Stimulated activated CD8-positive, alpha-beta memory T cell treated with anti-CD3 and anti-CD28 coated beads, Interleukin-15, amount 100 ng/mL, for 1 hour (primary cell): ENCODE data around the gene TTC9.

Experiments used
- DNase-seq: peaks from one replicate; pipeline ENCODE4 v3.0.0-alpha.2; 2020; ENCODE audit warnings: low read depth

The TTC9 gene

GRCh38 chr14:70641548-70642302, at the start of gene TTC9:
TSS of gene TTC9 (plus strand) at chr14:70641916. CDS start at chr14:70642130, 214 bp downstream.
- no peak for DNase-seq

GRCh38 chr14:70594461-70594860, 47.3 kb upstream of the TTC9 start:
- DNase-seq, result no peak

- no peak for DNase-seq
Measured at GRCh38 chr14:70595443-70596185, 46.1 kb upstream of the TTC9 start.

GRCh38 chr14:70597731-70598130, 44.0 kb upstream of the TTC9 start:
- no peak for DNase-seq

- no peak for DNase-seq
Measured at GRCh38 chr14:70599345-70599744, 42.4 kb upstream of the TTC9 start.

GRCh38 chr14:70600382-70601157, 41.1 kb upstream of the TTC9 start, which contains the start of gene MED6:
TSS of gene MED6 (minus strand) at chr14:70600655. CDS start at chr14:70600637, 18 bp downstream.
- DNase-seq, result peak; percentile 93

GRCh38 chr14:70601162-70601561, 40.6 kb upstream of the TTC9 start:
- DNase-seq, result no peak

- no peak for DNase-seq
Measured at GRCh38 chr14:70602254-70602653, 39.5 kb upstream of the TTC9 start.

GRCh38 chr14:70611216-70611615, 30.5 kb upstream of the TTC9 start:
- no peak for DNase-seq

GRCh38 chr14:70616646-70617045, 25.1 kb upstream of the TTC9 start:
- no peak for DNase-seq

- no peak for DNase-seq
Measured at GRCh38 chr14:70618314-70618713, 23.4 kb upstream of the TTC9 start.

GRCh38 chr14:70619708-70620107, 22.0 kb upstream of the TTC9 start:
- DNase-seq, result no peak

GRCh38 chr14:70622111-70622712, 19.5 kb upstream of the TTC9 start:
- no peak for DNase-seq

GRCh38 chr14:70624972-70625371, 16.7 kb upstream of the TTC9 start:
- DNase-seq, result no peak

GRCh38 chr14:70631948-70632347, 9.8 kb upstream of the TTC9 start:
- no peak for DNase-seq

GRCh38 chr14:70635971-70636595, 5.6 kb upstream of the TTC9 start:
- no peak for DNase-seq

- no peak for DNase-seq
Measured at GRCh38 chr14:70638416-70638815, 3.3 kb upstream of the TTC9 start.

GRCh38 chr14:70640938-70641547, 673 bp upstream of the TTC9 start:
- DNase-seq, result no peak

GRCh38 chr14:70642303-70643235, 853 bp downstream of the TTC9 start:
- DNase-seq, result no peak

- DNase-seq, result no peak
Measured at GRCh38 chr14:70643967-70644366, 2.3 kb downstream of the TTC9 start.
